Sigmoid colon (tissue), 7 donors: ENCODE data around the gene SEMA5B. TPM values are rescaled to one million over a fixed set of nuclear protein-coding genes. Genes with fewer than 3 reads are reported as not detected.

Source experiments
- DNase-seq: peaks from one replicate; pipeline ENCODE4 v3.0.0-alpha.2; 2019
- H3K27ac ChIP-seq, 4 donors: fragments of 200-600 bp; sonication (generic); one replicate each; pipeline ENCODE4 v1.5.1; 2016 to 2019; ENCODE audit warnings: mild to moderate bottlenecking in 1 of 4
- H3K27me3 ChIP-seq, 3 donors: fragments of 200-600 bp; sonication (generic); one replicate each; pipeline ENCODE4 v1.5.1; 2019; ENCODE audit warnings: mild to moderate bottlenecking in 1 of 3
- H3K36me3 ChIP-seq, 4 donors: fragments of 200-600 bp; sonication (generic); one replicate each; pipeline ENCODE4 v1.5.1; 2016 to 2019
- H3K4me1 ChIP-seq, 4 donors: fragments of 200-600 bp; sonication (generic); one replicate each; pipeline ENCODE4 v1.5.1; 2017 to 2019
- H3K4me3 ChIP-seq, 4 donors: fragments of 200-600 bp; sonication (generic); one replicate each; pipeline ENCODE4 v1.5.1; 2017 to 2019; ENCODE audit warnings: mild to moderate bottlenecking in 2 of 4, moderate library complexity in 1 of 4
- H3K9me3 ChIP-seq, 4 donors: fragments of 200-600 bp in 3 of 4; sonication (generic) in 3 of 4; one replicate each; pipeline versions ENCODE4 v1.5.1 to v1.6.1; 2013 to 2019
- EP300 ChIP-seq, 4 donors: sonication (generic); formaldehyde crosslinking; IDR thresholded peaks; one replicate each; pipeline ENCODE4 v1.6.1; 2017; ENCODE audit warnings: antibody characterized with exemption in 4 of 4
- POLR2A ChIP-seq, 2 donors: fragments of 450-650 bp; IDR thresholded peaks; one replicate each; pipeline ENCODE4 v1.6.1; 2016; ENCODE audit warnings: antibody characterized with exemption in 2 of 2, mild to moderate bottlenecking in 2 of 2, moderate library complexity in 2 of 2
- POLR2AphosphoS5 ChIP-seq, 4 donors: sonication (generic); formaldehyde crosslinking; IDR thresholded peaks; one replicate each; pipeline ENCODE4 v1.6.1; 2017; ENCODE audit warnings: antibody characterized with exemption in 4 of 4
- WGBS, 2 donors: extraction: QIAGEN DNeasy Blood & Tissue Kit; methylation state at CpG; one replicate each; pipeline ENCODE4 v1.1.7; 2013; 5-methylcytosine and 5-hydroxymethylcytosine counted together
- intact Hi-C: fragments of 100-400 bp; cut with DNase I; formaldehyde crosslinking; loops from one replicate; pipeline ENCODE4 v1.15.1; 2023
- polyA plus RNA-seq, 3 donors: library from polyadenylated mRNA; stranded (reverse); fragments of 200-250 nt; gene quantifications; one replicate each; pipeline ENCODE4 v1.2.3, GENCODE V29; 2013
- total RNA-seq, 4 donors: library from RNA; depleted of rRNA; stranded (reverse); fragments of >200 nt; gene quantifications; one replicate each; pipeline ENCODE4 v1.1.0, GENCODE V29; 2016
- TF ChIP-seq, protein P1 (sequence below), 4 experiments: fragments of 450-650 bp in 3 of 4; fragments of 200-600 bp in 1 of 4; IDR thresholded peaks; one replicate each; pipeline ENCODE4 v1.5.1; 2016 to 2019; ENCODE audit warnings: antibody characterized with exemption in 4 of 4, mild to moderate bottlenecking in 3 of 4, moderate library complexity in 2 of 4
- donor health status: healthy with polysubstance abuse.
- donor health status: Bipolar disorder and iron deficiency.
- donor health status: healthy.

The SEMA5B gene
- total and polyA plus RNA-seq, 7 donors: 0.36 to 0.69 (median 0.55) TPM; not detected in 2

DNA sequence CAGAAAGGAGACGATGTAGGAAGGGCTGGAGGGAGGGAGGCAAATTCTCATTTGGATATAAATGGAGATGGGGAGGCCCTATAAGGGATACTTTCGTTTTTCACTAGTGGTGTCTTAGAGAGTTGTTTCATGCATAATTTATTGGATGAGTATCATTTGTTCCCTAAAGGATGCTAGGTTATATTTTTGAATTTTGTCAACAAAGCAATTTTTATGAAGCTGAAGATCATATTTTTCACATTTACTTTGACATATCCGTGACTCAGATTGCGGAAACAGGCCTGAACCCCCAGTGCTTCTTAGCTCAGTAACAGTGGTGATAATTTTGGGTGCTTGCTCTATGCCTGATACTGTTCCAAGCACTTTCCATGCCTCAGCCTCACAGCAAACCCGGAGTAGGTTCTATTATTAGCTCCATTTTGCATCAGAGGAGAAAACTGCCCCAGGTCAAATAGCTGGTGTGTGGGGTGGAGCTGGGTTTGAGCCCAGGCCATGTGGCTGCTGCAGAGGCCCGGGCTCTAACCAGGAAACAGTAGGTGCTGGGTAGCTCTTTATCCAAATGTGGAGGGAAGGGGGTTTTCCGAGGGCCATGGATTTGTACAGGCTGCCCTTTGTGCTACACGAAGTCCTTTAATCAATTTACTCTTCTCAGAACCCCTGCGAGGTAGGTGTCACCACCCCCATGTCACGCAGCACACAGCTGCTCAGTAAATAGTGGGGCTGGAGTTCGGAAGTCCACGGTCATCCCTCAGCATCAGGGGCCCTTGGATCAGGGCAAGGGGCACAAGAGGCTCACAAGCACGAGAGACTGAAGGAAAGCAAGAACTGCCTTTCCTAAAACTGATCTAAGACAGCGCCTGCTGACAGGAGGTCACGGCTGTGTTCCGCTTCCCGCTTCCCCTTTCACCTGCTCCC, 133.6 kb downstream of the SEMA5B start:
- H3K9me3 ChIP-seq: no peaks in the 10 kb centered on the region
- 71 to 80% methylated on average over 17 of the region's 17 CpGs for WGBS, 2 donors
- no peak for DNase-seq
- H3K27ac ChIP-seq: no peak overlapping the region
- TF ChIP-seq EP300 (IDR thresholded peaks at IDR 0.05): no peak
- no peak for TF ChIP-seq POLR2A (IDR thresholded peaks at IDR 0.05)
- H3K27me3 ChIP-seq: no peaks in the 10 kb centered on the region
- no peaks in the 10 kb centered on the region for H3K36me3 ChIP-seq
- peaks cover 0 to 26% (median 18%) of the 10 kb centered on the region in 4 donors for H3K4me1 ChIP-seq
- no peak overlapping the region for H3K4me3 ChIP-seq
- intact Hi-C loops: no loop called here

DNA sequence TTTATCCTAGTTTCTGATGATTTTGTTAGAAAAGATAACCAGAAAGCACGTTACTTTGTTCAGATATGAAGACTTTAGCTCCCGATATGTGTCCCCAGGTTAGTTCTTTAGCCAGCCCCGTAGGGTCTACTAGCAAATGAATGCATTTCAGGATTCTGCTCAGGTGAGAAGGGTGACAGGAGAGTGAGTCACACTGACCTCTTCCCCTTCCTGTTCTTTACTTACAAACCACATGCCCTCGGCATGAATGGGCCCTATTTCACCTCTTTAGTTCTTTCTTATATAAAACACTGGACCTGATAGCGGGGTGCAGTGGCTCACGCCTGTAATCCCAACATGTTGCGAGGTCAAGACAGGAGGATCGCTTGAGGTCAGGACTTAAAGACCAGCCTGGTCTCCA, 134.3 kb downstream of the SEMA5B start:
- Histone ChIP-seq H3K9me3 (no peaks in the 10 kb centered on the region), H3K4me1 (peaks cover 0 to 26% (median 18%) of the 10 kb centered on the region in 4 donors), H3K27ac (no peak overlapping the region), H3K36me3 (no peaks in the 10 kb centered on the region), H3K4me3 (no peak overlapping the region), H3K27me3 (no peaks in the 10 kb centered on the region)
- DNase-seq: no peak
- intact Hi-C loops: no loop called here
- TF ChIP-seq POLR2A (IDR thresholded peaks at IDR 0.05) (no peak), POLR2AphosphoS5 (IDR thresholded peaks at IDR 0.05) (no peak), EP300 (IDR thresholded peaks at IDR 0.05) (no peak)
- TF ChIP-seq, protein P1, sequence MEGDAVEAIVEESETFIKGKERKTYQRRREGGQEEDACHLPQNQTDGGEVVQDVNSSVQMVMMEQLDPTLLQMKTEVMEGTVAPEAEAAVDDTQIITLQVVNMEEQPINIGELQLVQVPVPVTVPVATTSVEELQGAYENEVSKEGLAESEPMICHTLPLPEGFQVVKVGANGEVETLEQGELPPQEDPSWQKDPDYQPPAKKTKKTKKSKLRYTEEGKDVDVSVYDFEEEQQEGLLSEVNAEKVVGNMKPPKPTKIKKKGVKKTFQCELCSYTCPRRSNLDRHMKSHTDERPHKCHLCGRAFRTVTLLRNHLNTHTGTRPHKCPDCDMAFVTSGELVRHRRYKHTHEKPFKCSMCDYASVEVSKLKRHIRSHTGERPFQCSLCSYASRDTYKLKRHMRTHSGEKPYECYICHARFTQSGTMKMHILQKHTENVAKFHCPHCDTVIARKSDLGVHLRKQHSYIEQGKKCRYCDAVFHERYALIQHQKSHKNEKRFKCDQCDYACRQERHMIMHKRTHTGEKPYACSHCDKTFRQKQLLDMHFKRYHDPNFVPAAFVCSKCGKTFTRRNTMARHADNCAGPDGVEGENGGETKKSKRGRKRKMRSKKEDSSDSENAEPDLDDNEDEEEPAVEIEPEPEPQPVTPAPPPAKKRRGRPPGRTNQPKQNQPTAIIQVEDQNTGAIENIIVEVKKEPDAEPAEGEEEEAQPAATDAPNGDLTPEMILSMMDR (IDR thresholded peaks at IDR 0.05): no peak
- WGBS, 2 donors: 80 to 86% methylated on average over 8 of the region's 8 CpGs

DNA sequence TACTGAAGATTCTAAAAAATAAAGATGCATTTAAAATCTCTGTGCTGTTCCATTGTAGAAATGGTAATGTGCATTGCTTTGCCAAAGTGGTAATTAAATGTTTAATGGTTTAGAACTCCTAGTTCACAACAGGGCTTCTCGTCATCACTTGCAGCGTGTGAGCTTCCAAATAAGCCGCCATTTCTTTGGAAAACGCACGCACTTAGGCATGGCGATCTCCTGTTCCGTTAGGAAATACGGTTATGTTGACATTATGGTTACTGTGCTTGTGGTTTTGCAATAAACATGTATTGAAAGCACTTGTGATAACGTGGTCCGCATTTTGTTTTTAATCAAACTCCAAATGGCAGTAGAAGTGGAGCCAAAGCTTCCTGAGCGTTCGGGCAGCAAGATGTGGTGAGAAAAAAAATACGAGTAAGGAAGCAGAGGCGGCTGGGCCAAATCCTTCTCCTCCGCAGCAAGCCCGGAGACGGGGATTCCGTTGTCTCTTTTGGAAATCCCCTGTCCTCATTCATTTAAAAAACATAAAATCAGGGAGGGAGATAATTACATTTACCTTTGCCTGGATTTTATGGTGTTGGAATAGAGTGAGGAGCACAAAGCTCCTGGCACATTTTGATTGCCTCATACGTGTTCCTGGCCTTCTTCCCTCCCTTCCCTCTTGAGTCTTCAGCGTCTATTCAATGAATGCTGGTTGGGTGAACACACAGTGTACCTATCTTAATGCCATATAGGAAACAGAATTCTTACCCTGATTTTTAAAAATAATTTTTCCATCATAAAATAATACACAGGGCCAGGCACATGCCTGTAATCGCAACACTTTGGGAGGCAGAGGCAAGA, 135.2 kb downstream of the SEMA5B start:
- Histone ChIP-seq H3K9me3 (no peaks in the 10 kb centered on the region), H3K27me3 (no peaks in the 10 kb centered on the region), H3K4me3 (no peak overlapping the region), H3K36me3 (no peaks in the 10 kb centered on the region), H3K4me1 (peaks cover 0 to 26% (median 18%) of the 10 kb centered on the region in 4 donors), H3K27ac (no peak overlapping the region)
- TF ChIP-seq POLR2AphosphoS5 (IDR thresholded peaks at IDR 0.05) (no peak), POLR2A (IDR thresholded peaks at IDR 0.05) (no peak), EP300 (IDR thresholded peaks at IDR 0.05) (no peak)
- TF ChIP-seq, protein P1 (IDR thresholded peaks at IDR 0.05): no peak
- WGBS, 2 donors: 82 to 89% methylated on average over 21 of the region's 21 CpGs
- intact Hi-C loops: no loop called here
- DNase-seq: no peak

DNA sequence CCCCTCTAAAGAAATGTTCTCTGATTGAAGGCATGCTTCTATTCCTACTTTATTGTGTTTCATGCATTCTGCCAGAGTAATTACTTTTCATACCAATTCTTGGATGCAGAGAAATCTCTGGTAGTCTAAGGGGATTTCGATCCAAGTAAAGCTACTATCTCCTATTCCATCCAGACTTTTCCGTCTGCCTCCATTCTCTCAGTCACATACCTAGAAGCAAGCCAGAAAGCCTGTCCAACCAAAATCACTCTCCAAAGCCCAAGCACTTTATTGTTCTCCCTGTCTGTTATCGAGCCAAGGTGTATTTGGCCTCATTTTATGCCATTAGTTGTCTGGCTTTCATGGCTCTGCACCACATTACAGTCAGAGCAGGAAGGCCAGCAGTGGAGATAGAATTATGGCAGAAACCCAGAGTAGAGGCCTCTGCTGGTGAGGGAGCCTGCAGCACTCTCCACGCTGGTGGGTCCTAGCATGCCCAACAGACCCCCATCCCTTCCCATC, 136.8 kb downstream of the SEMA5B start:
- no peaks in the 10 kb centered on the region for H3K9me3 ChIP-seq
- H3K4me1 ChIP-seq: peaks cover 0 to 26% (median 18%) of the 10 kb centered on the region in 4 donors
- WGBS, 2 donors: 90 to 91% methylated on average over 4 of the region's 4 CpGs
- H3K36me3 ChIP-seq: no peaks in the 10 kb centered on the region
- H3K27me3 ChIP-seq: no peaks in the 10 kb centered on the region
- no peak overlapping the region for H3K4me3 ChIP-seq
- TF ChIP-seq, protein P1 (IDR thresholded peaks at IDR 0.05): no peak
- TF ChIP-seq EP300 (IDR thresholded peaks at IDR 0.05) (no peak), POLR2AphosphoS5 (IDR thresholded peaks at IDR 0.05) (no peak), POLR2A (IDR thresholded peaks at IDR 0.05) (no peak)
- DNase-seq: no peak
- H3K27ac ChIP-seq: no peak overlapping the region
- intact Hi-C loops: no loop called here
